ENCODE results near the gene KLF9. TPM values are rescaled to one million over a fixed set of nuclear protein-coding genes. Genes with fewer than 3 reads are reported as not detected.

KLF9 gene
- total and polyA plus RNA-seq, 7 donors: 20.4 to 184 (median 120) TPM

DNA sequence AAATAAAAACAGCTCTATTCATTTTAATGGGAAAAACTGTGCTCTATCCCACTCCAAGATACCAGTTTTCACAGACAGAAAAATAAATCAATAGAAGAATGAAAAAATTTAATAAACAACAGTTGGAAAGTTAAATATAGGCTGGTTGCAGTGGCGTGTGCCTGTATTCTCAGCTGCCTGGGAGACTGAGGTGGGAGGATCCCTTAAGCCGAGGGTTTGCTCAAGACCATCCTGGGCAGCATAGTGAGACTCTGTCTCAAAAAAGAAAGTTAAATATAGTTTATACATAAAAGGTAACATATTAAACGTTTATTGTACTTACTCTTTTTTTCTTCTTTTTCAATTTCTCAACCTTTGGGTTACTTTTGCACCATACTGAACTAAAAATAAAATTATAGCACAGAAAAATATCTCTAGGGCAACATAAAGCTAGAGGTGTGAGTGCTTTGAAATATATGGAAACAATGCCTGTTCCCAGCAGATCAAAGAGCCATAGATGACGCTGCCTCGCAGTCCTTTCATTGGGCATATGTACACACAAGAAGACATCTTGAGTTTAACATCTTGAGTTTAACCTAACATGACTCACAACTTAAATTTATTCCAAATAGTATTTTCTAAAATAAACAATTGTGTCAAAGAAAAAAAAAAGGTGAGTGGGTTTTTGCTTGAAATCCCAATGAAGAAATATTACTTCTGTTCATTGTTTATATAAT, 25.7 kb upstream of the KLF9 start:
- intact Hi-C loops (cut with DNase I): no loop called here
- Histone ChIP-seq H3K9me3 (no peaks in the 10 kb centered on the region), H3K4me1 (peaks cover 0 to 49% (median 28%) of the 10 kb centered on the region in 4 donors), H3K36me3 (no peaks in the 10 kb centered on the region), H3K27ac (peak overlapping the region; percentile 35 to 59 (median 58)), H3K27me3 (no peaks in the 10 kb centered on the region), H3K4me3 (no peak overlapping the region)
- DNase-seq: no peak
- TF ChIP-seq, protein P1, sequence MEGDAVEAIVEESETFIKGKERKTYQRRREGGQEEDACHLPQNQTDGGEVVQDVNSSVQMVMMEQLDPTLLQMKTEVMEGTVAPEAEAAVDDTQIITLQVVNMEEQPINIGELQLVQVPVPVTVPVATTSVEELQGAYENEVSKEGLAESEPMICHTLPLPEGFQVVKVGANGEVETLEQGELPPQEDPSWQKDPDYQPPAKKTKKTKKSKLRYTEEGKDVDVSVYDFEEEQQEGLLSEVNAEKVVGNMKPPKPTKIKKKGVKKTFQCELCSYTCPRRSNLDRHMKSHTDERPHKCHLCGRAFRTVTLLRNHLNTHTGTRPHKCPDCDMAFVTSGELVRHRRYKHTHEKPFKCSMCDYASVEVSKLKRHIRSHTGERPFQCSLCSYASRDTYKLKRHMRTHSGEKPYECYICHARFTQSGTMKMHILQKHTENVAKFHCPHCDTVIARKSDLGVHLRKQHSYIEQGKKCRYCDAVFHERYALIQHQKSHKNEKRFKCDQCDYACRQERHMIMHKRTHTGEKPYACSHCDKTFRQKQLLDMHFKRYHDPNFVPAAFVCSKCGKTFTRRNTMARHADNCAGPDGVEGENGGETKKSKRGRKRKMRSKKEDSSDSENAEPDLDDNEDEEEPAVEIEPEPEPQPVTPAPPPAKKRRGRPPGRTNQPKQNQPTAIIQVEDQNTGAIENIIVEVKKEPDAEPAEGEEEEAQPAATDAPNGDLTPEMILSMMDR (IDR thresholded peaks at IDR 0.05): no peak
- no peak for TF ChIP-seq POLR2AphosphoS5 (IDR thresholded peaks at IDR 0.05)
- 14 to 46% methylated on average over 5 of the region's 5 CpGs for WGBS, 2 donors

DNA sequence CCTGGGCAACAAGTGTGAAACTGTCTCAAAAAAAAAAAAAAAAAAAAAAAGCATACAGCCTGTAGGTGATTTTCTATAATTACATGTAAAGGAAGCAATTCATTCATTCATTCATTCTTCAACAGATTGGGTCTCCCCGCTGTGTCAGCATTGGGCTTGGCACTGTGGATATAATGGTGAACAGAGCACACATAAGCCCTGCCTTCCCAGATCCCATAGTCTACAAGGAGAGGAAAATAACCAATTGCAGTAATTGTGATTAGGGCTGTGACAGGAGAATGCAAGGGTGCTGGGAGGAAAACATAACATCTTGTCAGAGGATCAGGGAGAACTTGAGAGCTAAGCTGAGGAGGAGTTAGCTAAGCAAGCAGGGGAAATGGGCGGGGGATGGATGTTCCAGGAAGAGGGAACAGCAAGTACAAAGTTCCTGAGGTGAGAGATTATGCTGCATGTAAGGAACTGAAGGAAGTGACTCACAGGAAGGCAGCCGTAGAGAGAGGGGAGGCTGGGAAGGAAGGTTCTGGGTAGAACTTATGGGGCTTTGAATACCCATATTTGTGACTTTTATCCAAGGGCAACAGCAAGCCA, 24.0 kb upstream of the KLF9 start:
- TF ChIP-seq, protein P1 (IDR thresholded peaks at IDR 0.05): no peak
- TF ChIP-seq POLR2A (IDR thresholded peaks at IDR 0.05) (peak in 1 of 2 donors; percentile 13), POLR2AphosphoS5 (IDR thresholded peaks at IDR 0.05) (peak; percentile 34 to 79 (median 54)), EP300 (IDR thresholded peaks at IDR 0.05) (peak; percentile 20 to 68 (median 24))
- Histone ChIP-seq H3K27me3 (no peaks in the 10 kb centered on the region), H3K9me3 (no peaks in the 10 kb centered on the region), H3K27ac (peak overlapping the region; percentile 41 to 59 (median 58)), H3K36me3 (no peaks in the 10 kb centered on the region), H3K4me1 (peaks cover 0 to 49% (median 28%) of the 10 kb centered on the region in 4 donors), H3K4me3 (no peak overlapping the region)
- peak; percentile 86 for DNase-seq
- intact Hi-C loops (cut with DNase I): no loop called here
- WGBS, 2 donors: 38 to 54% methylated on average over 3 of the region's 3 CpGs

- DNase-seq: no peak
- H3K27me3 ChIP-seq: no peaks in the 10 kb centered on the region
- H3K9me3 ChIP-seq: no peaks in the 10 kb centered on the region
- 83 to 94% methylated on average over 1 of the region's 1 CpG for WGBS, 2 donors
- no peak overlapping the region for H3K4me3 ChIP-seq
- peak overlapping the region in 2 of 4 donors; percentile 44 to 51 for H3K27ac ChIP-seq
- intact Hi-C loops (cut with DNase I): no loop called here
- H3K4me1 ChIP-seq: peaks cover 0 to 34% (median 16%) of the 10 kb centered on the region in 4 donors
- TF ChIP-seq POLR2AphosphoS5 (IDR thresholded peaks at IDR 0.05) (peak in 1 of 4 donors; percentile 10), EP300 (IDR thresholded peaks at IDR 0.05) (no peak)
- H3K36me3 ChIP-seq: no peaks in the 10 kb centered on the region
Observed at GRCh38 chr9:70435948-70436347, 21.5 kb upstream of the KLF9 start.

DNA sequence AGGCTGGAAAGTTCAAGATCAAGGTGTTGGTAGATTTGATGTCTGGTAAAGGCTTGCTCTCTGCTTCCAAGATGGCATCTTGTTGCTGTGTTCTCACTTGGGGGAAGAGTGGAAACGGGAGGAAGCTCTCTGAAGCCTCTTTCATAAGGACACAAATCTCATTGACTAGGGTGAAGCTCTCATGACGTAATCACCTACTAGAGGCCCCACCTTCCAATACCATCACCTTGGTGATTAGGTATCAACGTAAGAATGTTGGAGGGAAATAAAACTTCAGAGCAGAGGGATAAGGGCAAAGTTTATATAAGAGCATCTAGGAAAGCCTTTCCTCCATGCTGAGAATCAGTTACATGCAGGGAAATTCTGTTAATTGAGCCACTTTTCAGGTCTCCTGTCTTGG, 15.4 kb upstream of the KLF9 start:
- Histone ChIP-seq H3K36me3 (no peaks in the 10 kb centered on the region), H3K27ac (no peak overlapping the region), H3K4me3 (no peak overlapping the region), H3K9me3 (no peaks in the 10 kb centered on the region), H3K27me3 (no peaks in the 10 kb centered on the region), H3K4me1 (peaks cover 0 to 14% (median 12%) of the 10 kb centered on the region in 4 donors)
- intact Hi-C loops (cut with DNase I): loop anchor here (2.0 kb wide), 1 partner anchor 41 kb away; no protein-coding TSS in a partner anchor
- WGBS, 2 donors: 55 to 69% methylated on average over 3 of the region's 3 CpGs
- TF ChIP-seq, protein P1 (IDR thresholded peaks at IDR 0.05): no peak
- TF ChIP-seq EP300 (IDR thresholded peaks at IDR 0.05) (no peak), POLR2A (IDR thresholded peaks at IDR 0.05) (no peak), POLR2AphosphoS5 (IDR thresholded peaks at IDR 0.05) (no peak)
- DNase-seq: no peak

GRCh38 chr9:70428781-70429180, 14.3 kb upstream of the KLF9 start:
- Histone ChIP-seq H3K4me3 (no peak overlapping the region), H3K9me3 (no peaks in the 10 kb centered on the region), H3K27ac (peak overlapping the region in 1 of 4 donors; percentile 80), H3K4me1 (peaks cover 0 to 14% (median 12%) of the 10 kb centered on the region in 4 donors), H3K27me3 (no peaks in the 10 kb centered on the region), H3K36me3 (no peaks in the 10 kb centered on the region)
- intact Hi-C loops (cut with DNase I): no loop called here
- TF ChIP-seq POLR2AphosphoS5 (IDR thresholded peaks at IDR 0.05) (no peak), POLR2A (IDR thresholded peaks at IDR 0.05) (no peak), EP300 (IDR thresholded peaks at IDR 0.05) (no peak)
- TF ChIP-seq, protein P1 (IDR thresholded peaks at IDR 0.05): no peak
- 95% methylated on average over 5 of the region's 5 CpGs for WGBS, 2 donors
- no peak for DNase-seq
